Esophagus muscularis mucosa (tissue), 4 donors: ENCODE measurements around the gene SALL1. TPM values are rescaled to one million over a fixed set of nuclear protein-coding genes. Genes with fewer than 3 reads are reported as not detected.

Source experiments
- DNase-seq: peaks from one replicate; pipeline ENCODE4 v3.0.0-alpha.2; 2017; ENCODE audit errors: extremely low spot score
- H3K27ac ChIP-seq, 4 donors: fragments of 200-600 bp; sonication (generic); replicated peaks in 1 of 4; 1 replicate in 3 of 4; 2 replicates in 1 of 4; pipeline ENCODE4 v1.5.1; 2016 to 2019; ENCODE audit warnings: mild to moderate bottlenecking in 1 of 4
- H3K27me3 ChIP-seq, 4 donors: fragments of 200-600 bp; sonication (generic); one replicate each; pipeline versions ENCODE4 v1.5.1 to v1.6.0; 2016 to 2019
- H3K36me3 ChIP-seq, 4 donors: fragments of 200-600 bp; sonication (generic); one replicate each; pipeline ENCODE4 v1.5.1; 2016 to 2019
- H3K4me1 ChIP-seq, 4 donors: fragments of 200-600 bp; sonication (generic); one replicate each; pipeline ENCODE4 v1.5.1; 2016 to 2019
- H3K4me3 ChIP-seq, 4 donors: fragments of 200-600 bp; sonication (generic); 1 replicate in 2 of 4; 2 replicates in 2 of 4; pipeline ENCODE4 v1.5.1; 2016 to 2019; ENCODE audit warnings: mild to moderate bottlenecking in 4 of 4, moderate library complexity in 1 of 4
- H3K9me3 ChIP-seq, 4 donors: fragments of 200-600 bp; sonication (generic); 1 replicate in 3 of 4; 2 replicates in 1 of 4; pipeline ENCODE4 v1.5.1; 2016 to 2019
- CTCF ChIP-seq, 3 experiments: fragments of 200-600 bp in 2 of 3; fragments of 450-650 bp in 1 of 3; sonication (generic) in 2 of 3; IDR thresholded peaks; one replicate each; pipeline ENCODE4 v1.5.1; 2017 to 2019; ENCODE audit warnings: antibody characterized with exemption in 3 of 3, mild to moderate bottlenecking in 2 of 3, moderate library complexity in 1 of 3
- EP300 ChIP-seq: sonication (generic); formaldehyde crosslinking; IDR thresholded peaks from one replicate; pipeline ENCODE4 v1.6.1; 2017; ENCODE audit warnings: antibody characterized with exemption
- POLR2A ChIP-seq: fragments of 450-650 bp; IDR thresholded peaks from one replicate; pipeline ENCODE4 v1.6.1; 2017; ENCODE audit warnings: antibody characterized with exemption, moderate library complexity, mild to moderate bottlenecking, low read depth
- POLR2AphosphoS5 ChIP-seq, 2 donors: sonication (generic); formaldehyde crosslinking; IDR thresholded peaks; one replicate each; pipeline ENCODE4 v1.6.1; 2017; ENCODE audit warnings: antibody characterized with exemption in 2 of 2
- WGBS: methylation state at CpG from one replicate; pipeline ENCODE4 v1.1.5; 2018; 5-methylcytosine and 5-hydroxymethylcytosine counted together
- intact Hi-C: fragments of 100-400 bp; cut with DNase I; formaldehyde crosslinking; loops from one replicate; pipeline ENCODE4 v1.15.1; 2023
- total RNA-seq, 4 donors: library from RNA; depleted of rRNA; stranded (reverse); fragments of >200 nt; gene quantifications; one replicate each; pipeline versions ENCODE4 v1.1.0 to v1.2.1, GENCODE V29; 2016

The SALL1 gene
- total RNA-seq, result not detected

GRCh38 chr16:51150888-51151320 is at the start of gene SALL1:
Gene SALL1, minus strand, starts transcription at chr16:51151270. Its CDS starts 29 bp downstream, at chr16:51151241.
- Histone ChIP-seq H3K9me3 (no peaks in the 10 kb centered on the region), H3K4me1 (peaks cover 22 to 60% (median 51%) of the 10 kb centered on the region in 4 donors), H3K27ac (no peak within 1 kb of the TSS), H3K27me3 (peaks cover 7 to 95% (median 62%) of the 10 kb centered on the region in 4 donors), H3K36me3 (no peaks in the 10 kb centered on the region), H3K4me3 (peak within 1 kb of the TSS; percentile 51 to 57 (median 52))
- intact Hi-C loops, result no loop called here
- no peak for DNase-seq
- WGBS, result 3% methylated on average over 38 of the region's 38 CpGs
- TF ChIP-seq POLR2AphosphoS5 (IDR thresholded peaks at IDR 0.05) (no peak), POLR2A (no peak), EP300 (no peak), CTCF (IDR thresholded peaks at IDR 0.05) (no peak)

DNA sequence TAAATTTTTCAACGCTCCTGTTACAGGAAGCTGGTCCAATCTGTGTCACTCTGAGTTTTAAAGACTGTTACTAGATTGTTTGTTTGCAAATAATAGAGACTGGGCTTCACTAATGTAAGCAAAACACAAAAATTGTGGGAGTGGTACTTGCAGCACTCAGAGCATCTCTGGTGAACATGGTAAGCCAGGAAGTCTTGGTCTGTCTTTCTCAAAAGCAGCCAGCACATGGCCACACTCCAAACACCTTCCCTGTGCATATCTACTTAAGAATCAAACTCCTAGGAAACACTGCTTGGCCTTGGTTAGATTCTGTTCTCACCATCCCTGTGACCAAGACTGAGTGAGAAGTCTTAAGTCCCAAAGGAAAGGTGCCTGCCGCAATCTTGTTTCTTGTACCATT is 49.7 kb upstream of the SALL1 start:
- H3K36me3 ChIP-seq, result no peaks in the 10 kb centered on the region
- no peak overlapping the region for H3K27ac ChIP-seq
- H3K4me1 ChIP-seq, result no peaks in the 10 kb centered on the region
- peaks cover 0 to 5% (median 0%) of the 10 kb centered on the region in 4 donors for H3K27me3 ChIP-seq
- H3K9me3 ChIP-seq, result peaks cover 0 to 16% (median 9%) of the 10 kb centered on the region in 4 donors
- peak; percentile 77 for DNase-seq
- 100% methylated on average over 1 of the region's 2 CpGs for whole genome bisulfite sequencing
- intact Hi-C loops, result no loop called here
- no peak for TF ChIP-seq EP300
- no peak for TF ChIP-seq CTCF (IDR thresholded peaks at IDR 0.05)
- no peak for TF ChIP-seq POLR2A
- no peak for TF ChIP-seq POLR2AphosphoS5 (IDR thresholded peaks at IDR 0.05)
- H3K4me3 ChIP-seq, result no peak overlapping the region

- 67% methylated on average over 8 of the region's 8 CpGs for WGBS
- Histone ChIP-seq H3K27me3 (peaks cover 0 to 5% (median 0%) of the 10 kb centered on the region in 4 donors), H3K9me3 (peaks cover 0 to 16% (median 9%) of the 10 kb centered on the region in 4 donors), H3K4me1 (no peaks in the 10 kb centered on the region), H3K36me3 (no peaks in the 10 kb centered on the region), H3K4me3 (no peak overlapping the region), H3K27ac (no peak overlapping the region)
- DNase-seq, result peak; percentile 80
- no peak for TF ChIP-seq EP300
- TF ChIP-seq POLR2A, result no peak
- no peak for TF ChIP-seq POLR2AphosphoS5 (IDR thresholded peaks at IDR 0.05)
- no peak for TF ChIP-seq CTCF (IDR thresholded peaks at IDR 0.05)
- intact Hi-C loops, result no loop called here
Measured at GRCh38 chr16:51197953-51198748, 47.1 kb upstream of the SALL1 start.

DNA sequence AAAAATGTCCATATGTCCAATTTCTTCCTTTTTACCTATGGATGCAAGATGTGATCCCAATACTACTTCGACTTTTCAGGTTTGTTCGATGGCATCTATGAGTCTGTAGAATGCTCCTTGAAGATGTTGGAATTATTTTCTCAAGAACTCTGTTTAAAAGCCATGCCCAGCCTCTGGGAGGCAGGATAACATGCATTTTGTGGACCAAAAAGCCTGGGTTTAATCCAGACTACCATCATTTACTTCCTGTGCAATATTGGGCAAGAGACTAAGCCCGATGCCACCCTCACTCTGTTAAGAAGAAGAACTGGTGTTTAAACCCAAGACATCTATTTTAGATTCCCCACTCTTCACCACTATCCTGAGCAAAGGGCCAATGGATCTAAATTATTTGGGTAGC is 42.8 kb upstream of the SALL1 start:
- DNase-seq, result peak; percentile 2
- peaks cover 0 to 11% (median 0%) of the 10 kb centered on the region in 4 donors for H3K27me3 ChIP-seq
- H3K9me3 ChIP-seq, result no peaks in the 10 kb centered on the region
- WGBS, result 95% methylated on average over 3 of the region's 3 CpGs
- H3K27ac ChIP-seq, result no peak overlapping the region
- intact Hi-C loops, result no loop called here
- H3K4me3 ChIP-seq, result no peak overlapping the region
- no peaks in the 10 kb centered on the region for H3K4me1 ChIP-seq
- no peaks in the 10 kb centered on the region for H3K36me3 ChIP-seq
- no peak for TF ChIP-seq POLR2A
- TF ChIP-seq CTCF (IDR thresholded peaks at IDR 0.05), result no peak
- TF ChIP-seq POLR2AphosphoS5 (IDR thresholded peaks at IDR 0.05), result no peak
- TF ChIP-seq EP300, result no peak
